PC-9 (cell line): ENCODE measurements around the gene USP3. TPM values are rescaled to one million over a fixed set of nuclear protein-coding genes. Genes with fewer than 3 reads are reported as not detected.

Experiments used
- BruUV-seq: library from RNA; stranded (reverse); fragments of 400-500 nt; replicated peaks from 2 replicates; lab custom pipeline; 2021; lab: Mats Ljungman, UMichigan
- CTCF ChIA-PET: fragments of 300-600 bp; sonication (Branson Sonifier 250); formaldehyde crosslinking; loops from one replicate; lab custom pipeline; 2022; ENCODE audit warnings: antibody characterized with exemption; lab: Charles Lee
- POLR2A ChIA-PET: fragments of 300-600 bp; sonication (Branson Sonifier 250); formaldehyde crosslinking; loops from one replicate; lab custom pipeline; 2022; ENCODE audit warnings: antibody characterized with exemption; ENCODE audit not compliant: unreplicated experiment; lab: Charles Lee
- DNase-seq, 2 experiments: peaks; one replicate each; pipeline versions ENCODE4 v3.0.0 to v3.0.0-alpha.2; 2015 to 2022; ENCODE audit warnings: mixed read lengths in 1 of 2
- H2AFZ ChIP-seq: fragments of 200-600 bp; sonication (generic); 2 replicates; pipeline ENCODE4 v1.8.1; 2017; ENCODE audit warnings: antibody characterized with exemption
- H3F3A ChIP-seq: fragments of 200-600 bp; sonication (generic); 2 replicates; pipeline ENCODE4 v1.8.1; 2017; ENCODE audit warnings: antibody characterized with exemption, mild to moderate bottlenecking, low read depth; ENCODE audit not compliant: insufficient read depth
- H3K27ac ChIP-seq: fragments of 200-600 bp; sonication (generic); 2 replicates; pipeline ENCODE4 v1.6.1; 2016; ENCODE audit warnings: mixed run types
- H3K27me3 ChIP-seq: fragments of 200-600 bp; sonication (generic); 2 replicates; pipeline ENCODE4 v1.6.1; 2016; ENCODE audit warnings: low read depth, mixed run types; ENCODE audit not compliant: insufficient read depth
- H3K36me3 ChIP-seq: fragments of 200-600 bp; sonication (generic); 2 replicates; pipeline ENCODE4 v1.6.1; 2016; ENCODE audit warnings: low read depth, mixed run types
- H3K4me1 ChIP-seq: fragments of 200-600 bp; sonication (generic); replicated peaks from 2 replicates; pipeline ENCODE4 v1.6.1; 2016; ENCODE audit warnings: mixed run types; ENCODE audit not compliant: insufficient read depth
- H3K4me2 ChIP-seq: fragments of 200-600 bp; sonication (generic); 2 replicates; pipeline ENCODE4 v1.6.1; 2017; ENCODE audit warnings: mixed run types
- H3K4me3 ChIP-seq: fragments of 200-600 bp; sonication (generic); 2 replicates; pipeline ENCODE4 v1.6.1; 2016; ENCODE audit warnings: mixed run types
- H3K79me2 ChIP-seq: fragments of 200-600 bp; sonication (generic); 2 replicates; pipeline ENCODE4 v1.6.1; 2017; ENCODE audit warnings: low read depth, mixed run types
- H3K9me2 ChIP-seq: fragments of 200-600 bp; sonication (generic); 2 replicates; pipeline ENCODE4 v1.8.1; 2017; ENCODE audit warnings: mild to moderate bottlenecking; ENCODE audit not compliant: insufficient read depth
- H3K9me3 ChIP-seq: fragments of 200-600 bp; sonication (generic); 2 replicates; pipeline ENCODE4 v1.8.1; 2016; ENCODE audit warnings: low read depth; ENCODE audit not compliant: insufficient read depth
- H4K20me1 ChIP-seq: fragments of 200-600 bp; sonication (generic); 2 replicates; pipeline ENCODE4 v1.8.1; 2017; ENCODE audit not compliant: insufficient read depth
- CTCF ChIP-seq: fragments of 200-600 bp; sonication (generic); conservative IDR thresholded peaks from 2 replicates; pipeline ENCODE4 v1.6.1; 2017; ENCODE audit warnings: mixed run types, antibody characterized with exemption, mild to moderate bottlenecking, moderate library complexity
- EZH2 ChIP-seq: fragments of 200-600 bp; sonication (generic); IDR thresholded peaks from 2 replicates; pipeline ENCODE4 v1.8.0; 2017; ENCODE audit warnings: antibody characterized with exemption, low read depth
- intact Hi-C: fragments of 100-400 bp; cut with micrococcal nuclease; formaldehyde crosslinking; loops from one replicate; pipeline ENCODE4 v1.10.0; 2022; ENCODE audit not compliant: unreplicated experiment
- total RNA-seq: library from RNA; stranded (reverse); gene quantifications from 2 replicates; pipeline ENCODE4 v1.2.3, GENCODE V29; 2021

Gene USP3
- total RNA-seq, 1 experiment from 2014 or later = 57.5 TPM

- Histone ChIP-seq H3K79me2 (no peaks in the 10 kb centered on the region), H3K27me3 (no peaks in the 10 kb centered on the region), H2AFZ (no peak overlapping the region), H3K36me3 (no peaks in the 10 kb centered on the region), H4K20me1 (no peaks in the 10 kb centered on the region), H3K4me3 (no peak overlapping the region), H3K4me1 (peaks cover 11% of the 10 kb centered on the region), H3K9me3 (no peaks in the 10 kb centered on the region), H3K9me2 (no peaks in the 10 kb centered on the region), H3K4me2 (no peak overlapping the region), H3F3A (no peaks in the 10 kb centered on the region), H3K27ac (no peak overlapping the region)
- BruUV-seq = no TSS peak
- TF ChIP-seq EZH2 (no peak), CTCF (no peak)
- POLR2A ChIA-PET = no interaction called here
- DNase-seq = no peak
- CTCF ChIA-PET = no interaction called here
- intact Hi-C loops = no loop called here
Measured at GRCh38 chr15:63473749-63473998, 30.7 kb upstream of the USP3 start.

GRCh38 chr15:63473999-63474809 lies 30.2 kb upstream of the USP3 start:
- H3K9me2 ChIP-seq = no peaks in the 10 kb centered on the region
- intact Hi-C loops = no loop called here
- H3F3A ChIP-seq = no peaks in the 10 kb centered on the region
- BruUV-seq = no TSS peak
- DNase-seq = peak in 1 of 2 experiments; percentile 54
- no peaks in the 10 kb centered on the region for H3K27me3 ChIP-seq
- ChIA-PET CTCF (no interaction called here), POLR2A (no interaction called here)
- no peaks in the 10 kb centered on the region for H3K79me2 ChIP-seq
- H3K36me3 ChIP-seq = no peaks in the 10 kb centered on the region
- H3K4me3 ChIP-seq = no peak overlapping the region
- H2AFZ ChIP-seq = peak overlapping the region; percentile 48; the same call in 1 of the 2 replicates
- H3K4me1 ChIP-seq = peaks cover 11% of the 10 kb centered on the region
- H4K20me1 ChIP-seq = no peaks in the 10 kb centered on the region
- H3K27ac ChIP-seq = peak overlapping the region; percentile 19; the same call in 1 of the 2 replicates
- TF ChIP-seq EZH2 (no peak), CTCF (no peak)
- no peaks in the 10 kb centered on the region for H3K9me3 ChIP-seq
- no peak overlapping the region for H3K4me2 ChIP-seq

- Histone ChIP-seq H3K9me3 (no peaks in the 10 kb centered on the region), H3F3A (no peaks in the 10 kb centered on the region), H2AFZ (no peak overlapping the region), H4K20me1 (no peaks in the 10 kb centered on the region), H3K9me2 (no peaks in the 10 kb centered on the region), H3K79me2 (no peaks in the 10 kb centered on the region), H3K4me1 (peaks cover 11% of the 10 kb centered on the region), H3K4me2 (no peak overlapping the region), H3K36me3 (no peaks in the 10 kb centered on the region), H3K27ac (peak overlapping the region; percentile 19; the same call in 1 of the 2 replicates), H3K4me3 (no peak overlapping the region), H3K27me3 (no peaks in the 10 kb centered on the region)
- ChIA-PET POLR2A (no interaction called here), CTCF (no interaction called here)
- intact Hi-C loops = no loop called here
- no peak for DNase-seq
- no TSS peak for BruUV-seq
- TF ChIP-seq EZH2 = no peak
Measured at GRCh38 chr15:63474810-63475316, 29.5 kb upstream of the USP3 start.
